GM21367 (cell line): ENCODE measurements around the gene NCAPG2.

Experiments
- ATAC-seq: cut with Tn5 transposase; IDR thresholded peaks from one replicate; pipeline ENCODE4 v1.9.1; 2021; ENCODE audit not compliant: unreplicated experiment

NCAPG2 gene

DNA sequence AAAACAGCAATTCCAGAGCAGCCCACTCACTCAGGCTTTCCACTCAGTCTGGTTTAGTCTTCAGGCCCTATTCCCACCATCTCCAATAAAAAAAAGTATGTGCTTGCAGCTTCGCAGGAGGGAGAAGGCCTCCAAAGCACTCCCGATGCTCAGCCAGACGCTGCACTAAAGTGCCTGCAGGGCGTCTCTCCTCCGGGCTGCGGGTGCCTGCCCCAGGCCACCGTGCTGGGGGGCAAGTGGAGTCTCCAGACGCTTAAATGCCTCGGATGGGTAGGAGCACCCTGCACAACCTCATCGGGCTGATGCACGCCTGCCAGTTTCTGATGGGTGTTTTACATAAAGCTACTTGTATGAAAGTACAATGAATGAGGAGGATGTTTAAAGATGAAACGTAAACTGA lies 31.3 kb upstream of the NCAPG2 start:
- ATAC-seq = no peak

DNA sequence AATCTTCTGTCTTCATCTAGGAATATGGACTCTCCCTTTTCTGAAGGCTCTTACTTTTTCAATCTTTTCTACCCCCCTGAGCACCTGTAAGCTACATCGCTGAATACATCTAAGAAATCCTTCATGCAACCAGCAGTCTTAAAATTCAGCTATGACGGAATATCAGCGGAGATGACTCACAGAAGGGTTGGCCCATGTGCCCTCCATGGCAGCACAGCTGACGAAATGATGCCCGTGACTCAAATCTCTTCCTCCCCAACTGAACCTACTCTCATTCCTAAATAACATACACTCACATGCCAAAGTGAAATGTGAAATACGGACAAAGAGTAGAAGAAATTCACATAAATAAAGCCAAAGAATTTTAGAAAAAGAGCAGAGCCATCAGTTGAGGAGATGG lies 30.3 kb upstream of the NCAPG2 start:
- ATAC-seq = no peak

DNA sequence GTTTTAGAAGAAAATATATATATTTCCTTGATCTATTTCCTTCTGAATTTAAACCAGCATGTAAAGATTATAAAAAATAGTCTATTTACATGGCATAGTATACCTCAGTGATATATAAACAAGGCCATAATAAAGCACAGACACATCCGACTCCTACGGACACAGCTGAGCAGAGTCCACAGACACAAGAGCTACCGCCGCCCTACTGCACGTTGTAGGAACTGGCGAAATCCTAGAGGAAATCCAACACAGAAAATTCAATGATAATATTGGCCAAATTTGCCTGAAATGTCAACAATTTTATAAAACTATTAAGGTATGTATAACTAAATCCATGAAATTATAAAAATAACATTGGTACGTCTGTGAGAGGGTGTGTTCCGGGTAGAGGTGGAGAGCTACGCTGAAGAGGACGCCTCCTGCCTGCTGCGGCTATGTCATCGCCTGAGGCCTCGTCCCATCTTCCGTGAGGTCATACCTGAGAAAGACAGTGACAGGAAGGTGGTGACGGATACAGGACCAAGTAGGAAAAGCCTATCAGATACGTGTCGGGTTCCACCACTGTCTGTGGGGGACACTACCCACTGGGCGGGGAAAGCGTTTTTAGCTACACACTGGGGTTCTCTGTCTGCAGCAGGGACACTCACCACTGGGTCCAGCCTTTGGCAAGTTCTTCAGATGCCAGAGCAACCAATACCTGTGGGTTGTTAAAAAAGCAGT lies 29.3 kb upstream of the NCAPG2 start:
- no peak for ATAC-seq

- no peak for ATAC-seq
These were observed 28.6 kb upstream of the NCAPG2 start for GRCh38 chr7:158733220-158733519.

DNA sequence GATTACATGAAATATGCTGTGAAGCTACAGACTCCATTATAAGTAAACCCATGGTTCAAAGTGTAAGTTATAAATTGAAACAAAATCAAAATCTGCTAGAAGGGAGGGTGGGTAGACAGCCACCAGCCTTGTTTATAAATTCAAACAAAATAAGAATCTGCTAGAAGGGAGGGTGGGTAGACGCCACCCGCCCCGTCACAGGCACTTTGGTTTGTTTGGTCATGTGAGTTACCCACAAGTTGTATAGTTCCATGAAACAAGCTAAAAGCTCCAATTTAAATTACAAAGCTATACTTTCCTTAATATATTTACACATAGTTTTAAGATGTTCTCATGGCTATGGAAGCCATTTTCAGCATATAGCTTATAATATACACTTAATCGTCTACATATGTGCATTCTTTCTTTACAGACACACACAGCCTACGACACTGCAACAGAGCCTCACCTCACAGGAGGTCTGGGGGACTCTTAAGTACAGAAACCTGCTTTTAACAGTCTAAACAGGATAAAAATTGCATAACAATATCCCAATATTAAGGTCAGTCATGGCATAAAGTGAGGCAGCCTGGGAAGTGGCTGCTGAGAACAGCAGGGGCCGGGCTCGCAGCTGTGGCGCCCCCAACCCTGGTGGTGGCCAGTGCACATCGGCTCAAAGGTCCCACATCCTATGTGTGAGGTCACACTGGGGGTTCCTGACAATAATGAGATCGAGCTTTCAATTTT lies 28.1 kb upstream of the NCAPG2 start:
- no peak for ATAC-seq

GRCh38 chr7:158731761-158732160 lies 27.2 kb upstream of the NCAPG2 start:
- no peak for ATAC-seq

- no peak for ATAC-seq
These were observed 26.1 kb upstream of the NCAPG2 start for GRCh38 chr7:158730383-158731346.

- no peak for ATAC-seq
These were observed 25.2 kb upstream of the NCAPG2 start for GRCh38 chr7:158729646-158730382.

GRCh38 chr7:158728911-158729645 lies 24.5 kb upstream of the NCAPG2 start:
- ATAC-seq = no peak

DNA sequence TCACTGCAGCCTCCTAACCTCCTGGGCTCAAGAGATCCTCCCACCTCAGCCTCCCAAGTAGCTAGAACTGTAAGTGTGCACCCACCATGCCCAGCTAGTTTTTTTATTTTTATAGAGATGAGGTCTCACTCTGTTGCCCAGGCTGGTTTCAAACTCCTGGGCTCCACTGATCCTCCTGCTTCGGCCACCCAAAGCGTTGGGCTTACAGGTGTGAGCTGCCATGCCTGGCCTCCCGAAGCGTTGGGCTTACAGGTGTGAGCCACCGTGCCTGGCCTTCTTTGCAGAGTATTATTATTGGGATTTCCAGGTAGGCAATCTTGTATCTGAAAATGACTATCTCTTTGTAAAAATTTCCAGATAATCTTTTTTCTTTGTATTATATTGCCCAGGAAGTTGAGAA lies 23.1 kb upstream of the NCAPG2 start:
- ATAC-seq = no peak

DNA sequence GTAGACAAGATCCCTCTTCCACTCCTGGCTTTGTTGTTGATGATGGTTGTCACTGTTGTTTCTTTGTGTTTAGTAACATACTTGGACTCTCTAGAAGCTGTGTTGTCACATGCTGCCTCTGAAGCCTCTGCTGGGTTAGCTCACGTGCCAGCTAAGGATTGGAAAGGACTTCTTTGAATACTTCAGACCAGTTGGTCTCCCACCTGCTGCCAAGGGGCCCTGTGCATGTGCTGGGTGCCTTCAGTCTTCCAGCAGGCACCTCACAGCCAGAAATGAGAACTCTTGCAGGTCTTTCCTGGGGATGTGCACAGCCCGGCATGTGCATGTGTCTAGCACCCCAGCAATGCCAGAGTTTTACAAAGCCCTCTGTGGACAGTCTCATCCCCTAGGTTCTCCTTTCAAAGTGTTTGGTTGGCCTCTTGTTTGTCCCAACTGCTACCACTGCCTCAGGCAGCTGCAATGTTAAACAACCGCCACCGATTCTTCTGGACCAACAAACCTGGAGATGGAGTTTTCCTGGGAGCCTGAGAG lies 21.7 kb upstream of the NCAPG2 start:
- ATAC-seq = no peak

- ATAC-seq = no peak
These were observed 20.8 kb upstream of the NCAPG2 start for GRCh38 chr7:158725506-158725800.

DNA sequence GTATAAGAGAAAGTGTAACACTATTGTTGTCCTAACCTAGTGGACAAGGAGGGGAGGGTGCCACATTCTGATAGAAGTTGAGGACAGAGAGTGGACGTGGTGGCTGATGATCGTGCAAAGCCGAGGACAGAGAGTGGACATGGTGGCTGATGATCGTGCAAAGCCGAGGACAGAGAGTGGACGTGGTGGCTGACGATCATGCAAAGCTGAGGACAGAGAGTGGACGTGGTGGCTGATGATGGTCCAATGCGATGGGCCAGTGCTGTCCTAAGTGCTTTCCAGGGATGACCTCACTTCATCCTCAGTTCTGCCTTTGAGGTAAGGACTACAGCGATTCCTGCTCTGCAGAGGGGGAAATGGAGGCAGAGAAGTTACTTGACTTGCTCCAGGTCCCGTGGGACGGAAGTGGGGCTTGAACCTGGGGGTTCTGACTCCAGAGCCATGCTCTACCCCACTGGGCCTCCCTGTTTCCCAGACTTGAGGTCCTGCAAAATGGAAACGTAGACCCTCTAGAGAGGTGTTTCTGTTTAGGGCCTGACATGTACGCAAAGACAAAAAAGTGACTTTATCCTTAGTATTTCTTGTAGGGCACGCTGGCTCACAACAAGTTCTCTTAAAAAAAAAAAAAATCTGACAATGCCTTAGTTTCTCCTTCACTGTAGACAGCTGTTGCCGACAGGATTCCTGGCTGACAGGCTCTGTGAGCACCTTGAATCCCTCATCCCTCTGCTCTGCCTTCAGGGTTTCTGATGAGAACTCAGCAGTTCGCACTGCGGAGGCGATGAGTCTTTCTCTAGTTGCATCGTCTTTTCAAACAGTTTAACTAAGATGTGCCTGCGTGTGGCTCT lies 20.3 kb upstream of the NCAPG2 start:
- no peak for ATAC-seq

- no peak for ATAC-seq
These were observed 19.2 kb upstream of the NCAPG2 start for GRCh38 chr7:158723714-158724385.

GRCh38 chr7:158723266-158723665 lies 18.7 kb upstream of the NCAPG2 start:
- no peak for ATAC-seq

DNA sequence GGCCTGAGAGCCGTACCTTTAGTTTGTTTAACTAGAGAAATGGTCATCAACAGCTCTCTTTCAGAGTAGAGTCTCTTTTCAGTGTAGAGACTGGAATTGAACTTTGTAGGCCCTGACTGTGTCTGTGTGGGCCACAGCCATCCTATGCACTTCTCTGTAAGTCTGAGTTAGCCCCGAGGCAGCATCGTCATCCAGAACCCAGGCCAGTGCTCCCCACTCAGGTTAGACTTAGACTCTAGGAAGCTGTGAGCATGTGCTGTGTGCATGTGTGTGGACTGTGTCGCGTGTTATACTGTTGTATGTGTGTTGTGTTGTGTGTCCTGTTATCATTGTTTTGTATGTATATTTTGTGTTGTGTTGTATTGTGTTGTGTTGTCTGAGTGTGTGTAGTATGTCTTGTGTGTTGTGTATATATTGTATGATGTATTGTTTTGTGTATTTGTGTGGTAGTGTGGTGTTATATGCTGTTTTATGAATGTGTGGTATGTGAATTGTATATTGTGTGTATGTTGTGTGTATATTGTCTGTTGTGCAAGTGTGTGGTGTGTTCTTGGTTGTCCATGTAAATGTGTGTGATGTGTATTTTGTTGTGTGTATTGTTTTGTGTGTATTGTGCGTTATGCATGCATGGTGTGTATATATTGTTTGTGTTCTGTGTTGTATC lies 18.1 kb upstream of the NCAPG2 start:
- ATAC-seq = no peak

DNA sequence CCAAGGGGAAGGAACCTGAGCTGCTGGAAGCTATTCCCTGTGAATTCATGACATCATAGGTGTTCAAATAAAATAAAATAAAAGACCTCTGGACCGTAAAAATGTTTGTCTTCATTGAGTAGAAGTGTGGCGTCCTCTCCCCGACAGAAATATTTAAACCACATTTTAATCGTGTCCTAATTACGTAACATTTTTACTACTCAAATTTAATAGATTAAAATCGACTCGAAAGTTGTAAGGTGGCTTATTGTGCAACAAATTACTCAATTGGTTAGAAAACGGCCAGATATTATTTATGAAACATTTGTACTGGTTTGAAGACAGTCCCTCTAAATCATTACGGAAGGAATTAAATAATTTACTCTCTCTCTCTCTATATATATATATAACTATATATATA lies 15.5 kb upstream of the NCAPG2 start:
- no peak for ATAC-seq

GRCh38 chr7:158716802-158717201 lies 12.2 kb upstream of the NCAPG2 start:
- no peak for ATAC-seq
